T47D (cell line): Measurements from ENCODE around the gene SPRYD4.
"Not testable (repeated sequence)": the region's sequence is repeated elsewhere in the genome, so short reads cannot be mapped to it uniquely, and the experiment has no call there.

Source experiments
- DNase-seq, 2 experiments: peaks; one replicate each; pipeline versions ENCODE4 v3.0.0 to v3.0.0-alpha.2; 2011 to 2012; ENCODE audit warnings: low read depth in 1 of 2, low spot score in 1 of 2
- JUND ChIP-seq: IDR thresholded peaks from 2 replicates; pipeline ENCODE4 v1.6.1; 2012; ENCODE audit warnings: low read depth
- in situ Hi-C: cut with HindIII; loops from 2 replicates; pipeline ENCODE4 v1.10.0; 2016; ENCODE audit warnings: low sequenced_read_pairs, low pct_unique_long_range_greater_than_20kb

Gene SPRYD4

GRCh38 chr12:56468216-56469006 lies at the start of gene SPRYD4:
TSS of gene SPRYD4 (plus strand) at chr12:56468578. CDS start at chr12:56468592, 14 bp downstream.
- DNase-seq, result peak; percentile 75 to 96
- TF ChIP-seq JUND, result no peak
- in situ Hi-C loops, result no loop called here

GRCh38 chr12:56420411-56420810 lies 48.0 kb upstream of the SPRYD4 start:
- in situ Hi-C loops, result no loop called here
- DNase-seq, result no peak
- TF ChIP-seq JUND, result no peak

- in situ Hi-C loops, result no loop called here
These were observed 43.2 kb upstream of the SPRYD4 start for GRCh38 chr12:56425193-56425592.

GRCh38 chr12:56425940-56426438 lies 42.4 kb upstream of the SPRYD4 start:
- TF ChIP-seq JUND, result no peak
- in situ Hi-C loops, result no loop called here

More at GRCh38 chr12:56425193-56425592, 43.2 kb upstream of the SPRYD4 start:
- no peak for TF ChIP-seq JUND
- DNase-seq, result no peak

GRCh38 chr12:56431288-56431687 lies 37.1 kb upstream of the SPRYD4 start:
- in situ Hi-C loops, result no loop called here
- DNase-seq, result no peak
- TF ChIP-seq JUND, result no peak

More at GRCh38 chr12:56425940-56426438, 42.4 kb upstream of the SPRYD4 start:
- no peak for DNase-seq

- in situ Hi-C loops, result no loop called here
- no peak for TF ChIP-seq JUND
- DNase-seq, result no peak
These were observed 36.5 kb upstream of the SPRYD4 start for GRCh38 chr12:56431850-56432249.

GRCh38 chr12:56434828-56435227 lies 33.5 kb upstream of the SPRYD4 start:
- TF ChIP-seq JUND, result no peak
- no peak for DNase-seq
- in situ Hi-C loops, result no loop called here

- no peak for DNase-seq
- no peak for TF ChIP-seq JUND
- in situ Hi-C loops, result no loop called here
These were observed 30.8 kb upstream of the SPRYD4 start for GRCh38 chr12:56437430-56438176.

GRCh38 chr12:56443208-56443607 lies 25.2 kb upstream of the SPRYD4 start:
- peak in 1 of 2 experiments; percentile 53 for DNase-seq
- in situ Hi-C loops, result not testable (repeated sequence)

- TF ChIP-seq JUND, result no peak
- in situ Hi-C loops, result no loop called here
These were observed 19.3 kb upstream of the SPRYD4 start, which contains the start of gene TIMELESS for GRCh38 chr12:56448860-56449621. TSS of gene TIMELESS (minus strand) at chr12:56449426. CDS start at chr12:56434170, 15,256 bp downstream.

GRCh38 chr12:56449622-56449984 lies 18.8 kb upstream of the SPRYD4 start:
- in situ Hi-C loops, result no loop called here
- no peak for DNase-seq
- no peak for TF ChIP-seq JUND

More at GRCh38 chr12:56448860-56449621, 19.3 kb upstream of the SPRYD4 start, which contains the start of gene TIMELESS:
- peak; percentile 94 to 96 for DNase-seq

- no peak for DNase-seq
- in situ Hi-C loops, result no loop called here
- no peak for TF ChIP-seq JUND
These were observed 18.1 kb upstream of the SPRYD4 start for GRCh38 chr12:56450241-56450640.
